GM21737 (cell line): ENCODE data around the gene TGFBR2.
"Not testable (repeated sequence)": the region's sequence is repeated elsewhere in the genome, so short reads cannot be mapped to it uniquely, and the experiment has no call there.

Source experiments
- ATAC-seq: cut with Tn5 transposase; IDR thresholded peaks from one replicate; pipeline ENCODE4 v1.9.1; 2021; ENCODE audit warnings: mild to moderate bottlenecking, moderate library complexity; ENCODE audit not compliant: unreplicated experiment

Gene TGFBR2

GRCh38 chr3:30617653-30618052, 11.3 kb downstream of the TGFBR2 start:
- no peak for ATAC-seq

DNA sequence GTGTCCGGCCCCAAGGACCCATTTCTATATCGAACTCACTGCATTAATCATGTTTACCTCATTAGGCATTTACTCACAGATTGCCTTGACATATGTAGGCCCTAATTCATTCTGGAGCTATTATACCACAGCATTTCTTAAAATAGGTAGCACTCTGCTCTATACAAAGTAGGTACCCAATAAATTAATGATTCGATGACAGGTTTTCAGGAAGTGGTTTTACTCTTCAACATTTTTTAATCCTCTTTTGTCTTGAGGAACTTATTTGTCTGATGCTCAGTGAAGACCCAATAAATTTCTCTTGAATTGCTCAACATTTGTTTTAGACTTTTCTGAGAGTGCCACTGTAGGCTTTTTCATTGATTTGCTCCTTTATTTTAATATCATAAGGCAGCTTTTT, 12.1 kb downstream of the TGFBR2 start:
- no peak for ATAC-seq

GRCh38 chr3:30619318-30619717, 12.9 kb downstream of the TGFBR2 start:
- ATAC-seq: no peak

- no peak for ATAC-seq
Observed at GRCh38 chr3:30620402-30621360, 14.3 kb downstream of the TGFBR2 start.

GRCh38 chr3:30621576-30621975, 15.2 kb downstream of the TGFBR2 start:
- ATAC-seq: no peak

- ATAC-seq: no peak
Observed at GRCh38 chr3:30622047-30622545, 15.7 kb downstream of the TGFBR2 start.

DNA sequence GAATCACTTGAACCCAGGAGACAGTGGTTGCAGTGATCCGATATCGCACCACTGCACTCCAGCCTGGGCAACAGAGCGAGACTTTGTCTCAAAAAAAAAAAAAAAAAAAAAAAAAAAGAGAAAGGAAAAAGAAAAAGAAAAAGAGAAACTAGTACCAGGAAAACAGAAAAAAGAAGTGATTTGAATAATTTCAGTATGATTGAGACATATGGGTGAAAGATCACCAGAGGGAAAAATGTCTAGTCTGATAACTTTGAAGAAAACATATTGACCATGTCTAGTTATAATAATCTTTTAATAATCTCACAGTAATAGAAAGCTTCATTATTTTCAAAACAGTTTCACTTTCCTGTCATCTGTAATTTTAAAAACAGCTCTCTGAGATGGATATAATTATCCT, 16.4 kb downstream of the TGFBR2 start:
- no peak for ATAC-seq

GRCh38 chr3:30623351-30623750, 16.9 kb downstream of the TGFBR2 start:
- ATAC-seq: no peak

GRCh38 chr3:30624480-30624879, 18.1 kb downstream of the TGFBR2 start:
- not testable (repeated sequence) for ATAC-seq

GRCh38 chr3:30625541-30626438, 19.4 kb downstream of the TGFBR2 start:
- ATAC-seq: no peak

DNA sequence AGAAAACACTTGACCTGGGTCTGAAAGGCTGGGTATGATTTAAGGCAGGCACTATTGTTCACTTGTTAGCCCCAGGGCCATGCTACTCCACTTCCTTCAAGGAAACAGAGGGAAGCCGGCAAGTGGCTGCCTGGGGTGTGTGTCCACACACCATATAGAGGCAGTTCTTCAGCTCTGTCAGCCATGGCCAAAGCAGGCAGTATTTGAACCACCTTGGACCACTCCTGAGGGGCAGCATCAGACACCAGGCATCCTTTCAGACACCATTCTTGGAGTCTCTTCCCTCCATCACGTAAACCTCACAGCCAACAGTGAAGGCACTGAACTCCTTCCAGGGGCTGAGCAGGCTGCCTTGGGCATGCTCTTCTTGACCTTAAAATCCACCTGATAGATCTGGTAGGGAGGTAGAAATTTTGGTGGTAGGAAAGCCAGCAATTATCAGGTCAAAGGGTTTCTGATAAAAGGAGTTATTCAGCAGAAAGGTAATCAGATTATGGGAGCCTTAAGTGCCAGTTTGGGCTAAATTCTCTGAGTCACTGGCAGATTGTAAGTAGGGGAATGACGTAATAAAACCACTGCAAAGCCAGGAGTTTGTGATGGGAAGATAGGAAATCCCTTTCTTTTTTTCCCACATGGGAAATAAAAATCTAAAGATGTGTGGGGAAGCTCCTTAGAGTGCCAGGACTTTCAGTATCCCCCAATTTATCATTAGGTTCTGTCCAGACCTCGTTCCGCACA, 20.2 kb downstream of the TGFBR2 start:
- no peak for ATAC-seq

DNA sequence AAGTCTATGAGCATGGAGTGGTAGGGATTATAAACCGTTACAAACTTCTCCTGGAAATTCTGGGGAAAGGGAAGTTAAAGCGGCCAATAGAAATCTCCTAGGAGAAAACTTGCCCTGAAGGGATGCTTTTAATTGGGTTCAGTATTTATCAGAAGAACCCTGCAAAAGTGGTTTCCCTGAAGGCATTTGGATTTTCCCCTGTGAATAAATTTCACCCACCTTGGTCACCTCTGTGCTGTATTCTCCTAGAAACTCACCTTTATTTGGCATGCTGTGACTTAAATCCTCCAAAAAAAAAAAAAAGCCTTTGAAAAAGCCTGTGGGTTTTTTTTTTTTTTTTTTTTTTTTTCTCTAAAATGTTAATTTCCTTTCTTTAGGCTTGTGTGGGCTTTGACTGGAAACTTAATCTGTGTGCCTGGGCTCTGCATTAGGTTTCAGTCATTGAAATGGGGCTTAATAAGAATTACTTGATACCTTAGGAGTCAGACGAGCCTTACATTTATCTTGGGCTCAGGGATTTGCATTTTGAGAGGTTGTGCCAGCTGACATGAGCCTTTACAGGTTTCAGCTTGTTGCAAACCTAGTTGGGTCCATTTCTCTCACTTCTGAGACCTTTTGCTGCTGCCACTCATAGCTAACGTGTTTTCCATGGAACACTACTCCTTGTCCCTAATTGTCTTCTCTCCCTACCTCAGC, 22.0 kb downstream of the TGFBR2 start:
- no peak for ATAC-seq

- no peak for ATAC-seq
Observed at GRCh38 chr3:30628901-30629590, 22.6 kb downstream of the TGFBR2 start.

- no peak for ATAC-seq
Observed at GRCh38 chr3:30629746-30630145, 23.3 kb downstream of the TGFBR2 start.

- no peak for ATAC-seq
Observed at GRCh38 chr3:30630238-30631030, 24.0 kb downstream of the TGFBR2 start.

DNA sequence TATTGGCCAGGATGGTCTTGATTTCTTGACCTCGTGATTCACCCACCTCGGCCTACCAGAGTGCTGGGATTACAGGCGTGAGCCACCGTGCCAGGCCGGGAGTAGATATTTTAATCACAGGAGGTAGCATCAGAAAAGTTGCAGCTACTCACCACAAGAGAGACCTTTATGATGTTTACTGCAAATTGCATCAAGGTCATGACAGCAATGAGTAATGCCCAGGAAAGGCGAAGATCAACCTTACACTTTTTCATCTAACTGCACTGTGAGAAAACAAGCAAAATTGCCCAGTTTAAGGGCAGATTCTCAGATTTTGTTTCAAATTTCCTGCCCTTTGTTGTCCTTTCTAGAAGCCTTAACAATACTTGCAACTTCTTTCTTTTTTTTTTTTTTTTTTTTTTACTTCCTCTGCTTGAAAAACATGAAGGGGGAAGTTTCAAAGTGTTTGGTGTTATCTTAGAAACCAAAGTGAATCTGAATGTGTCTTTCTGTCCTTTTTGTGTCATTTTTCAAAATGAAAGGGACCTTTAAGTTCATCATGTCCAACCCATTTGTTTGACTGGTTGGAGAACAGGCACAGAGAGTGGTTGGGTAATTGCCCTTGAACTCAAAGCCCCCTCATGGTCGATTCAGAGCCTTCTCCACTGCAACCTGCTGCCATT, 25.0 kb downstream of the TGFBR2 start:
- no peak for ATAC-seq

GRCh38 chr3:30632065-30632464, 25.7 kb downstream of the TGFBR2 start:
- ATAC-seq: no peak

DNA sequence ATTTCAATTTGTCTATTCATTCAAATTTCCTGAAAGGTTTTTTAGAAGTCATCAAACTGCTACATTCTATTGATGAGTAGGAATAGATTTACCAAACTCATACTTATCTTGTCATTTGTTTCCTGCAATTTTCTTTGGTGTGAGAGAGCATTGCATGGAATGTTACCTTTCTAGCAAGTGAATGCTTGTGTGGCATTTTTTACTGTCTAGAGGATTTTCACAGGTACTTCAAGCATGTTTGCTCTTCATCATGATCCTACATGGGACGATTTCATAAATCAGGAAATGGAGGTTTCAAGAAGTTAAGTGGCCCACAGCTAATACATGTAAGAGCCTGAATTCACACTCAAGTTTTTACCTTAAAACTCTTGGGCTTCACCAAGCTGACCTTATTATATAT, 26.1 kb downstream of the TGFBR2 start:
- ATAC-seq: no peak
